CD4-positive, alpha-beta T cell treated with Interleukin-15 for 1 hour (primary cell): Measurements from ENCODE around the gene SRRM5.
"Not testable (repeated sequence)": the region's sequence is repeated elsewhere in the genome, so short reads cannot be mapped to it uniquely, and the experiment has no call there.

Experiments
- DNase-seq: peaks from one replicate; pipeline ENCODE4 v3.0.0-alpha.2; 2020

Gene SRRM5

DNA sequence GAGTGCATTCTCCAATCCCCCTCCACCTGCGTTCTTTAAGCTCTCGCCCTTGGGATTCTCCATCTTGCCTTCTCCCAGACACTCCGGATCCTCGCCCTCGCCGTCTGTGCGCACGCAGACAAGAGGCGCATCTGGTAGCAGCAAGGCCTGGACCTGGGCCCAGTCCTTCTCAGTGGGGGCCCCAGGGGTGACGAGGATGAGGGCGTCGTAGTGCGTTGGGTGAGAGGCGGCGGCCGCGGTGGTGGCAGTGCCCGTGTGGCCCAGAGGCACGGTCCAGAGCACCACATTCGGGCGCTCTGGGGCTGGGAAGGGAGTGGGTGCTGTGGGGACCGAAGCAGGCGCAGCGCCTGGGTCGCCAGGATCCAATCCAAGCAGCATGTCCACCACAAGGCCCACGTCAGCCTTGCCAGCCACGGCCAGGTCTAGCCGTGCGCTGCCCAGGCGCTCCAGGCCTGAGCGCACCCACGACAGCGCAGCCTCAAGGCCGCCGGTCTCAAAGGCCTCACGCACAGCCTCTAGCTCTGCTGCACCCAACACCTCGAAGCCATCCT is 19.0 kb upstream of the SRRM5 start:
- DNase-seq = no peak

DNA sequence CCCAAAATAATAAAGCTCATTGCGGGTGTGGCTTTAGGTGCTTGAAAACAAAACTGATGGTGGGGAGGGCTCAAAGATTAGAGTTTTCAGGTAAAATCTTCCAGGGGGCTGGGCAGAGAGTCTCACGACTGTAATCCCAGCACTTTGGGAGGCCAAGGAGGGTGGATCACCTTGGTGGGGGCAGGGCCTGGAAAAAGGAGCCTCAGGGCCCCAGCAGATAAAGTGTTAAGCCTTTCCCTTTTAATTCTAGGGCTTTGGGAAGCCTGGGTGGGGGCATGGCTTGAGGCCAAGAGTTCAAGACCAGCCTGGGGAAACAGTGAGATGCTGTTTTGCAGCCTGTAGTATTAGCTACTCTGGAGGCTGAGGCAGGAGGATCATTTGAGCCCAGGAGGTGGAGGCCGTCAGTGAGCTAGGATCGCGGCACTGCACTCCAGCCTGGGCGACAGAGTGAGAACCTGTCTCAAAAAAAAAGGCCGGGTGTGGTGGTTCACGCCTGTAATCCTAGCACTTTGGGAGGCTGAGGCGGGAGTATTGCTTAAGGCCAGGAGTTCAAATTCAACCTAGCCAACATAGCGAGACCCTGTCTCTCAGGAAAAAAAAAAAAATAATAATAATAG is 17.7 kb upstream of the SRRM5 start:
- no peak for DNase-seq

DNA sequence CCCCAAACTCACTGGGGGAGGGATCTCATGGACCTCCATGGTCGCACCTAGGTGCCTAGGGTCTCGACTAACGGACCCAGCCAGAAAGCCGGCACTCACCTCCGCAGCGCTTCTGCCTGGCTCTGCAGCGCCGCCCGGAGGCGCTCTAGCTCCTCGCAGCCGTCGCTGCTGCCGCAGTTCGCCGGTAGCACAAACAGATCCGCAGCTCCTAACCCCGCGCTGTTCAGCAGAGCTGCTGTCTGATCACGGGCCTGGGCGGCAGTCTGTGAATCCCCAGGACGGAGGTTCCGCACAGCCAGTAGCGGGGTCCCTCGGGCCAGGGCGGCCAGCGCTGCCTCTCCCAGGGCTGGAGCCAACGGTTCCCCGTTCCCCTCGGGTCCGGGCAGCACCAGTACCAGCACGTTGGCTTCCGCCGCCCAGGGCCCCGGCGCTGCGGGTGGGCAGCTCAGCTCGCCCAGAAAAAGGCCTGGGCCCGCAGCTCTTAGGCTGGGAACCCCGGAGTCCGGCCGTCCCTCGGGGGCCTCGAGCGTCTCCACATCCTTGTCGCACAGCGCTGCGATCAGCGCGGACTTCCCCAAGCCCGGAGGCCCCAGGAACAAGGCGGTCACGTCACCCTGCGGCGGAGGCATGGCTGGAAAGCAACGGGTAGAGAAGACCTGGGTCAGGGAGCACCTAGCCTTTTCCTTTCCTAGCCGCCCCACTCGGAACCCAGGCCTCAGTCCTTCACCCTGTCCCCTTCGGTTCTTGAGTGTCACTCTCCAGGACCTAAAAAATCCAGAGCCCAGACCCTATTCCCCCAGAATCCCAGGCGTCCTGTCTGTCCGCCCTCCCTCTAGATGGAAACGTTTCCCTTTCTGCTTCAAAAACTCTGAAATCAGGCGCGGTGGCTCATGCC is 16.9 kb upstream of the SRRM5 start:
- DNase-seq = peak; percentile 80

DNA sequence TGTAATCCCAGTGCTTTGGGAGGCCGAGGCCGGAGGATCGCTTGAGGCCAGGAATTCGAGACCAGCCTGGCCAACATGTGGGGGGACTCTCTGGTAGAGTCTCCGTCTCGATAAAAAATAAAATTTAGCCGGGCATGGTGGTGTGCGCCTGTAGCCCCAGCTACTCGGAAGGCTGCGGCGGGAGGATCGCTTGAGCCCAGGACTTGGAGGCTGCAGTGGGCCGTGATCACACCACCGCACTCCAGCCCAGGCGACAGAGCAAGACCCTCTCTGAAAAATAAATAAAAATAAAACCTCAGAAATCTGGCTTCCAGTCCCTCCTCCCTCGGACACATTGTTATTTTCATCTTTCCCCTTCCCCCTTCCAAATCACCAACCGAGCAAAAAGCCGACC is 16.3 kb upstream of the SRRM5 start:
- no peak for DNase-seq

DNA sequence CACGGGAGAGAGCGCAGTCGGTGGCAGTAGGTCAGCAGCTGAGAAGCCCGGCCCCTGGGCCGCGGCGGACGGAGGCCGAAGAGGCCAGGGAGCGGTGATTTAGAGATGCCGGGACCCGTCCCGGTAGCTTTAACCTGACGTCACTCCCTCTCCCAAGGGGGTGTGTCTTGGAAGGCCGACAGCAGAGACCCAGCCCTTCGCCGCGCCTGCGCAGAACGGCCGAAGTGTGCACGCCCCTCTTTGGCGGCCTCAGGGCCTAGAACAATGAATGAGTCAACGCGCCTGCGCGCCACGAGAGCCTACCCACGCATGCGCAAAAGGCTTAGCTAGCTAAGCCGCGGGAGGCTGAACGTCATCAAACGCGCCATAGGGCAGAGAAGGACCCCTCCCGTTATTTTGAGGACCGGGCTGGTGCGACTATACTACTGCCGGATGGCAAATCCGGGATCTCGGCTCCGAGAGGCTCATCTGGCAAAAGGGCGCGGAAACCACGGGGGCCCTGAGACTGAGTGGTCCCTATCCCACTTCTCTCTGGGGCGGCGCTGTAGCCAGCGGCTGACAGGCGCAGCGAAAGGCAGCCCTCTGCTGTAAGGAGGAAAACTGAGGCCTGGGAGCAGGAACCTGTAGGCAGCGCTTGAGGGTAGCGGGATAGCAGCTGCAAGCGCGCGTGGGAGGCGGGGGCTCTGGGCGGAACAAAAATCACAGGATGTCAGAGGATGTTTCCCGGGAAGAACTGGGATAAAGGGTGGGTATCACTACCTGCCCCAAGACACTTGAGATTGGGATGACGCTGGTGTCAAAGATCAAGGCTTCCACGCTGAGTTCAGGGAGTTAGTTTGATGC is 15.7 kb upstream of the SRRM5 start, which contains the start of the genes IRGQ and ZNF576:
Gene IRGQ (minus strand): TSS at position 136 of the 843 bp plus-strand sequence. CDS start 796 bp downstream, outside the sequence.
Gene ZNF576 (plus strand): TSS at position 597 of the 843 bp plus-strand sequence. CDS start 514 bp downstream, outside the sequence.
- peak; percentile 100 for DNase-seq

DNA sequence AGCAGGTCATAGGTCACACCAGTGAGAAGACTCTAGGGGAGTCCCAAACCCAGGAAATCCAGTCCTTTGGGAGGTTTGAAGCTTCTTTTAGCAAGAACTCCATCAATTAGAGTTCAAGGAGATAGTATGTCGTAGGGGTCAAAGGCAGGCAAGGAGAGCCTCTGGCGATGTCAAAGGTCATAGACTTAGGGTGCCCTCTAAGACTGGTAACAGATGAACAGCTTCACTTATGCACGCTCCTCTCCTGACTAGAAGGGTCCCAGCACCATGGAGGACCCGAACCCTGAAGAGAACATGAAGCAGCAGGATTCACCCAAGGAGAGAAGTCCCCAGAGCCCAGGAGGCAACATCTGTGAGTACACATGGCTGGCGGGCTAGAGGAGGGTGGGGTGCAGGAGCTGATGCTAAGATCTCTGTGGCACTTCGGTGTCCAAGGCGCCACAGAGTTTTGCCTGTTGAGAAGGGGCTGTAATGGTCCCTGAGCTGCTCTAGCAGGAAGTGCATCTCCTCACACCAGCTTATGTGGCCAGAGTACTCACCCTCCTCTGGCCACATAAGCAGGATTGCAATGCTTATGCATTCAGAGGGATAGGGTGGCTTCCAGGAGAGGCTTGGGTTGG is 14.9 kb upstream of the SRRM5 start:
- no peak for DNase-seq

DNA sequence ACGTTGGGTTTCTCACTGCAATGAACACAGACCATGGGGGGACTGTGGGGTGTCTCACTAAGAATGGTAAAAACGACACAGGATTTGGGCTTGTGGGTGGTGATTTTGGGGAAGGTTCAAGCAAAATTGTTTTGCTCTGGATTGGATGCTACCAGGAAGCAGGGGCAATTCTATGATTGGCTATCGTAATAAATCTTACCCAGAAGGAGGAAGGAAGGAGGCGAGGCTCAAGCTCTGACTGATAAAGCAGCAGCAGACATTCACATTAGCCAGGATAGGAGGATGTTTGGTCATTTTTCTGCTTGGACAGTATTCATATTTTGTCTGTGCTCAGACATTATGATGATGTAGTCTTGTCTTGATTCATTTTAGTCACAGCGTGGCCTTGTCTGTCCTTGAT is 14.0 kb upstream of the SRRM5 start:
- no peak for DNase-seq

DNA sequence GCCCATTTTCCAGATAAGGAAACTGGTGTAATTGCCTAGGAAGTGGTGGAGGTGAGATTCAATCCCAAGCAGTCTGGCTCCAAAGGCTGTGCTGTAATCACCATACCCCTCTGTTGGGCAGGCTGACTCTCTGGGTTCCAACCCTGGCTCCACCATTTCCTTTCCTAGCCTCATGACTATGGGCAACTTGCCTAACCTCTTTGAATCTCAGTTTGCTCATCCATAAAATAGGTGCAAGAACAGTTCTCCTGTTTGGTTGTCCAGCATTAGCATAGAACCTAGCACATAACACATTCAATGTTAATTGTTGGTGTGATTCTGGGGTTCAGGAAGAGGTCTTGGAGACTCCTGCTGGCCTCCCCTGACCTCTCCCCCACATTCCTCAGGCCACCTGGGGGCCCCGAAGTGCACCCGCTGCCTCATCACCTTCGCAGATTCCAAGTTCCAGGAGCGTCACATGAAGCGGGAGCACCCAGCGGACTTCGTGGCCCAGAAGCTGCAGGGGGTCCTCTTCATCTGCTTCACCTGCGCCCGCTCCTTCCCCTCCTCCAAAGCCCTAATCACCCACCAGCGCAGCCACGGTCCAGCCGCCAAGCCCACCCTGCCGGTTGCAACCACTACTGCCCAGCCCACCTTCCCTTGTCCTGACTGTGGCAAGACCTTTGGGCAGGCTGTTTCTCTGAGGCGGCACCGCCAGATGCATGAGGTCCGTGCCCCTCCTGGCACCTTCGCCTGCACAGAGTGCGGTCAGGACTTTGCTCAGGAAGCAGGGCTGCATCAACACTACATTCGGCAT is 13.2 kb upstream of the SRRM5 start:
- no peak for DNase-seq

DNA sequence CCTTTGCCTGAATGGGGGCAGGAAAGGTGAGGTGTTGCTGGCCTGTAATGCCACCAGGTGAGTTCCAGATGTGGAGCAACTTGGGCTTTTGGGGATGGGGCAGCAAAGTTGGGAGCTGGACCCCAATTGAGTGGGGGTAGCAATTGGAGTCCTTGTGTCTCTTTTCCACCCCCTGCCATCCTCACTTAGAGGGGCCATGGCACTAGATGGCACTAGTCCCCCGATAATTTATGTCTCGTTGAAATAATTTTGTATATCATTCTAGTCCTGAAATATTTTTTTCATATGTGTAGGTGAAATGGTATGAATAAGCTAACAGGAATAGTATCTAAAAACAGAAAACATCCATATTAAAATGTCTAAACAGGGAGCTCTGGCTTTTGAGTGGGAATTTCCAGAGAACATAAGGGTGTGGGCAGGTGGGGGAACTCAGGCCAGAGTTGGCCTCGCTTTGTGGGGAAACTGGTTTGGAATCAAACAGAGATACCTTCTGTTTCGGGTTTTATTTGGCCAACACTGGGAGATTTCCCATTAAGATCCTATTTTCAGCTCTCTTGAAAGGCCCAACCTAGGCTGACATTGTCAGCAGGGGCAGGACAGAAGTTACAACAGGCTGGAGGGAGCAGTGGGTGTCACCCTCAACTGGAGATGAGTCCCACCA is 12.1 kb upstream of the SRRM5 start:
- no peak for DNase-seq

DNA sequence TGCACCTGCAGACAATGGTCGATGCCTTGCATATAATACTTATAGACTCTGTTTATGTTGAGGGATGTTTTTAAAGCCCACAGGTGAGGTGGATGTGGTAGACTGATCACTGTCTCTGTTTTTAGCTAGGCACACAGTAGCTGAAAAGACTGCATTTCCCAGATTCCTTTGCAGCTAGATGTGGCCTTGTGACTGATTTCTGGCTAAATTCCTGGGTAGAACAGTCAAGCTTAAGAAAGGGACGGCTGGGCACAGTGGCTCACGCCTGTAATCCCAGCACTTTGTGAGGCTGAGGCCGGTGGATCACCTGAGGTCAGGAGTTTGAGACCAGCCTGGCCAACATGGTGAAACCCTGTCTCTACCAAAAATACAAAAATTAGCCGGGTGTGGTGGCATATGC is 11.6 kb upstream of the SRRM5 start:
- DNase-seq = not testable (repeated sequence)

DNA sequence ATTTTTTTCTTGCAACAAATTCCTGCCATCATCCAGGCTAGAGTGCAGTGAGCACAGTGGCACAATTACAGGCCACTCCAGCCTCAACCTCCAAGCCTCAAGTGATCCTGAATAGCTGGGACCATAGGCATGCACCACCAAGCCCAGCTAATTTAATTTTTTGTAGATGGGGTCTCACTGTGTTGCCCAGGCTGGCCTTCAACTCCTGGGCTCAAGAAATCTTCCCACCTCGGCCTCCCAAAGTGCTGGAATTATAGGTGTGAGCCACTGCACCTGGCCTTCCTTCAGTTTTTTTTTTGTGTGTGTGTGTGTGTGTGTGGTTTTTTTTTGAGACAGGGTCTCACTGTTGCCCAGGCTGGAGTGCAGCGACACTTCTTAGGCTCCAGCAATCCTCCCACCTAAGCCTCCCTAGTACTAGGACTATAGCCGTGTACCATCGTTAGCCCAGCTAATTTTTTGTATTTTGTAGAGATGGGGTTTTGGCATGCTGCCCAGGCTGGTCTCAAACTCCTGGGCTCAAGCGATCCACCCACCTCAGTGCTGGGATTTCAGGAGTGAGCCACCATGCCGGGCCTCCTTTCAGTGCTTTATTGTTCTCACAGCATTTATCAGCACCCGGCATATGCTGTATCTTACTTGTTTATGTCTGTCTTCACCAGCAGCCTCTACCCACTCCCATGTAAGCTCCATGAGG is 5.9 kb upstream of the SRRM5 start:
- no peak for DNase-seq

DNA sequence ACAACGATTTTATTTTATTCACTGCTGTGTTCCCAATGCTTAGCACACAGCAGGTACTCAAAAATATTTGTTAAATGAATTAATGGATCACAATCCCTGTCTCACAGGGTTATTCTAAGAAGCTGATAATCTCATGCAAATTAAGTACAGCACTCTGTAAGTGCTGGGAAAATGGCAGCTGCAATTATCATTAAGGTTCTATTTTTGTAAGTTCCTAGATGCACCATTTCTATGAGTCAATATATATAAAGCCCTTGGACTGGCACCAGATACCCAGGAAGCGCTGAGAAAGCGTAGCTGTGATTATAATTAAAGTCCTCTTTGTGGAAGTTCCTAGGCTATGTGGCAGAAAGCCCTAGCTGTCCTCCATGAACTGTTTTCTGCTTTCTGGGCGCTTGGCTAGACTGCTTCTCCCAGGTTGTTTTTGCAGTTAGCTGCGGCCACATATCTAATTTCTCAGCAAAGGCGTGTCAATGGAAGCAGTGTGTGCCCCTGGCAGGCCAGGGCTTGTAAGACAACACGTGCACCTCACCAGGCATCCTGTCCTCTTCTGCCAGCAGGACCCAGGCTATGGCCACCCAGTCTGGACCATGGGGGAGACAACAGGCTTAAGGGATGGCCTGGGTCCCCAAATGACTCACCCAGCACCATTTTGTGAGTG is 5.2 kb upstream of the SRRM5 start:
- DNase-seq = no peak

DNA sequence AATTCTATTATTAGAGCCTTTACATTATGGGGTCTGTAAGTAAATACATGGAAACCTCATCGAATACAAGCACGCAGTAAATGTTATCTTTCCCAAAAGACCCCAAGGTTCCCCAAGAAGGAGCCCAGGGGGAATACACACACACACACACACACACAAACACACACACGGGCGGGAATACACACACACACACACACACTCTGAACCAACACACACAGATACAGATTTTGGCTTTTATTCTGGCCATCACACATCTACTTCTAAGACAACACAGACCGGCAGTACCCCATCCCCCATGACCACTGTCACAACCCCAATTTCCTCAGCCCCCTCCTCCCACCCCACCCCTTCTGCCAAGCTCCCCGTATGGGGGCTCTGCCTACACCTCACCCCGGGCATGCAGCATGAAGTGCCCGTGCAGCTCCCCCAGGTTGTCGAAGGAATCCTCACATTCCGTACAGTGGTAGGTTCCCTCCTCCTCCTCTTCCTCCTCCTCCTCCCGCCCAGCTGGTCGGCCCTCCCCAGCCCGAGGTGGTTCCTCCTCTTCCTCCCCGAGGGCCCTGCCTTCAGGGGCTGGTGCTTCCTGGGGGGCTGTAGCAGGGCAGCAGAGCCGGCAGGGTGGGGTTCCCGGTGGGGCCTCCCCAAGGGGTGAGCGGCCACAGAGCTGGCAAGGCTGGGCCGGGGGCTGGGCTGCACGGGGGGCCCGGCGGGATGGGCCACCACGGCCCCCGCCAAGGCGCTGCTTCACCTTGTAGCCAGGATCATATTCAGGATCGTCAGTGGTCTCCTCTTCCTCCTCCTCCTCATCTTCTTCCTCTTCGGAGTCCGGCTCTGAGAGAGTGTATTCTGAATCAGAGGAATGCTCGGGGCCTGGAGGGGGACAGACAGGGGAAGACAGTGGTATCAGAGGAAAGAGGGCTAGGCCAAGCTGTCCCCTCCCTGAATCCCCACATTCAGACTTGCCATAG is 4.4 kb upstream of the SRRM5 start:
- DNase-seq = no peak

DNA sequence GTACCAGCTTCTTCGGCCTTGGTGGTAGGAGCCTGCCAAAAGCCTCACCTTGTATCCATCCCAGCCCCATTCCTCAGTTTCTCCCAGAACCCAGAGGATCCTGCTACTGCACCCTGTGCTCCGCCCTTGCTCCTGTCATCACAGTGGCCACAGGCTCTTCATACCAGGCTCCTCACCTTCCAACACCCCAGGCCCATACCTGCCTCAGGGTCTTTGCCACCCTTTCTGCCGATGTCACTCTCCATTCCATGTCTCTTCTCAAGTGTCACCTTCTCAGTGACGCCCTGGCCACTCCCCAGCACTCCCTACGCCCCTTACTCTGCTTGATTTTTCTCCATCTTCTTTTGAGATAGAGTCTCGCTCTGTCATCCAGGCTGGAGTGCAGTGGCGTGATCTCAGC is 2.0 kb upstream of the SRRM5 start:
- DNase-seq = no peak

DNA sequence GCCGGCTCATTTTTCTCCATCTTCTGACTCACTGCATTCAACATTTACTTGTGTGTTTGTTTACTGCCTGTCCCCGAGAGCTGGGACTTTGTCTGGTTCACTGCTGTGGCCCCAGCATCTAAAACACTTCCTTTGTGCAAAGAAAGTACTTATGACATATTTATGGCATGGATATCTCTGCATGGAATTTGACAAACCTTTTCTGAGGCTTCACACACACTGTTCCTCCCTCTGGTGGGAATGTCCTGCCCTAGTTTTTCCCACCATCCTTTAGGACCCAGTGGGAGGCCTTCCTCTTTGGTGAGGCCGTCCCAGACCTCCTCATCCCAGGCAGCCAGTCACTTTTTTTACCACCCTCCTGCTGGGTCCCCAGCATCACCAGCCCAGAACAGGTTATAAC is 1.4 kb upstream of the SRRM5 start:
- no peak for DNase-seq

DNA sequence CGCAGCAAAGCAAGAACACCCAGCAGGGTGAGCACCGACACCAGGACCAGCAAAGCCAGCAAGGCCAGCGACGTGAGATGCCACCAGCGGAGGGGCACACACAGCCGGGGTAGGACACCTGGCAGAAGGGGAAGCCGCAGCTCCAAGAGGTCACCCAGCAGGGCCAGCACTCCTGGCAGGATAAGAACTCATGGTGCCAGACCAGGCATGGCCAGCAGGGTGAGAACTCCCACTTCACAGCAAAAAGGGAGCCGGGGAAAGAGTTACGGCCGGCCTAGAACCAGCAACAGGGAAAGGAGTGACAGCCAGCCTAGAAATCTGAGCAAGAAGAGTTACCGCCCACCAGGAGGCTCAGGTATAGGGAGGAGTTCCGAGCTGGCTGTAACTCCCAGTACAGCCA is 486 bp downstream of the SRRM5 start:
- DNase-seq = no peak

DNA sequence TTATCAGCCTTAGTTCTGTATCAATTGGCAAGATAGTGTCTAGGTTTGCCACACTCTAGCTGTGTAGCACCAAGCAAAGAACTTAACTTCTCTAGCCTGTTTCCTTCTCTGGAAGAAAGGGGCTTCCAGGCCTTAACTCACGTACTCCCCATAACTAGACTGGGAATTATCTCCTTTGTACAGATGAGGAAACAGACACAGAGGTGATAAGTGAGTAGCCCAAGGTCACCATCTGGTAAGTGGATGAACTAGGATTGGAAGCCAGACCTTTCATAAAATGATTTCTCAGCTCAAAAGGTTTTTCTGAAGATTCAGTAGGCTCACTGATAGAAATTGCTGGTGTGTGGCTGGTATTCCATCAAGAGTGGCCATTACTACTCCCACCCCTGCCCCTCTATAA is 4.4 kb downstream of the SRRM5 start:
- no peak for DNase-seq

DNA sequence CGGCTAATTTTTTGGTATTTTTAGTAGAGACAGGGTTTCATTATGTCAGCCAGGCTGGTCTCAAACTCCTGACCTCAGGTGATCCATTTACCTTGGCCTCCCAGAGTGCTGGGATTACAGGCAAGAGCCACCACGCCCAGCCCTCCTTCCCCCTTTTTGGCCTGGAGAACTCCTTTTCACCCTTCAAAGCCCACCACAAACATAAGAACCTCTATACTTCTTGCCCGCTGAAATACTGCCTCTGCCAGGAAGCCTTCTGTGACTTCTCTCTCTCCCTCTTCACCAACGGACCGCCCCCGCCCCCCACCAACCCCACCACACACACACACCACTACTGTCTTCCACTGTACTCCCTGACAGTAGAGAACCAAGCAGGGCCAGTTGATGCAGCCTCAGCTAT is 5.1 kb downstream of the SRRM5 start:
- DNase-seq = no peak

DNA sequence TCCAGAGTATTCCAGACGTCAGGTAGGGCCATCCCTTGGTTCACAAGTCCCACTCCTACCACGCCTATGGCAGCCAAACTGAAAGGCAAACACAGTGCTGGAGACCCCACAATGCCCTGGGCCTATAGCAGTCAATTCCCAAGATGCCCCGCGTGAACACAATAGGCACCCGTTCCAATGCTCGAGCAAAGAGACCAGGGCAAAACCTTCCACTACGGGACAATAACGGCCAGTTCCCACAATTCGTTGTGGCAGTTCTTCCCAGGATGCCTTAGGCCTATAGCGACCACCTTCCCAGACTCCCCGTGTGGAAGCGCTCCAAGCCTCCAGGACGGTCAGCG is 7.0 kb downstream of the SRRM5 start:
- DNase-seq = peak; percentile 36
